ENCODE data around the gene DGKI.
"Not testable (repeated sequence)": the region's sequence is repeated elsewhere in the genome, so short reads cannot be mapped to it uniquely, and the experiment has no call there.

Gene DGKI

GRCh38 chr7:137469191-137469811 lies 377.5 kb downstream of the DGKI start:
- no peak for DNase-seq (ENCODE audit: low spot score)

GRCh38 chr7:137462847-137463246 lies 383.9 kb downstream of the DGKI start:
- no peak for DNase-seq (ENCODE audit: low spot score)

GRCh38 chr7:137462074-137462715 lies 384.6 kb downstream of the DGKI start:
- DNase-seq (ENCODE audit: low spot score) = no peak

GRCh38 chr7:137458399-137458798 lies 388.4 kb downstream of the DGKI start:
- no peak for DNase-seq (ENCODE audit: low spot score)

- DNase-seq (ENCODE audit: low spot score) = peak; percentile 52
Measured at GRCh38 chr7:137454767-137455166, 392.0 kb downstream of the DGKI start.

GRCh38 chr7:137454246-137454724 lies 392.5 kb downstream of the DGKI start:
- peak; percentile 16 for DNase-seq (ENCODE audit: low spot score)

GRCh38 chr7:137453356-137453755 lies 393.4 kb downstream of the DGKI start:
- DNase-seq (ENCODE audit: low spot score) = no peak

- no peak for DNase-seq (ENCODE audit: low spot score)
Measured at GRCh38 chr7:137449016-137449415, 397.8 kb downstream of the DGKI start.

- not testable (repeated sequence) for DNase-seq (ENCODE audit: low spot score)
Measured at GRCh38 chr7:137448572-137448971, 398.2 kb downstream of the DGKI start.

- DNase-seq (ENCODE audit: low spot score) = no peak
Measured at GRCh38 chr7:137446025-137446424, 400.7 kb downstream of the DGKI start.

- no peak for DNase-seq (ENCODE audit: low spot score)
Measured at GRCh38 chr7:137445268-137445667, 401.5 kb downstream of the DGKI start.

- peak; percentile 9 for DNase-seq (ENCODE audit: low spot score)
Measured at GRCh38 chr7:137443616-137444015, 403.2 kb downstream of the DGKI start.

GRCh38 chr7:137441451-137441850 lies 405.3 kb downstream of the DGKI start:
- no peak for DNase-seq (ENCODE audit: low spot score)

GRCh38 chr7:137439829-137440825 lies 406.6 kb downstream of the DGKI start:
- no peak for DNase-seq (ENCODE audit: low spot score)

GRCh38 chr7:137434946-137435345 lies 411.8 kb downstream of the DGKI start:
- DNase-seq (ENCODE audit: low spot score) = no peak

GRCh38 chr7:137434530-137434929 lies 412.2 kb downstream of the DGKI start:
- no peak for DNase-seq (ENCODE audit: low spot score)

- DNase-seq (ENCODE audit: low spot score) = peak; percentile 32
Measured at GRCh38 chr7:137423321-137423720, 423.5 kb downstream of the DGKI start.

GRCh38 chr7:137421366-137421765 lies 425.4 kb downstream of the DGKI start:
- no peak for DNase-seq (ENCODE audit: low spot score)

- DNase-seq (ENCODE audit: low spot score) = no peak
Measured at GRCh38 chr7:137418841-137419240, 427.9 kb downstream of the DGKI start.

GRCh38 chr7:137417464-137417863 lies 429.3 kb downstream of the DGKI start:
- DNase-seq (ENCODE audit: low spot score) = no peak

GRCh38 chr7:137413901-137414300 lies 432.9 kb downstream of the DGKI start:
- no peak for DNase-seq (ENCODE audit: low spot score)

- no peak for DNase-seq (ENCODE audit: low spot score)
Measured at GRCh38 chr7:137411446-137411845, 435.3 kb downstream of the DGKI start.

GRCh38 chr7:137408126-137408525 lies 438.6 kb downstream of the DGKI start:
- DNase-seq (ENCODE audit: low spot score) = no peak

Data from hepatic stellate cell (primary cell).